ENCODE measurements around the gene STARD3NL. TPM values are rescaled to one million over a fixed set of nuclear protein-coding genes. Genes with fewer than 3 reads are reported as not detected.

STARD3NL gene
- total RNA-seq, 1 experiment from 2014 or later = 30.6 TPM

GRCh38 chr7:38169847-38170246 is 8.2 kb upstream of the STARD3NL start:
- H3K4me3 Mint-ChIP-seq = no peak overlapping the region
- CTCF ChIA-PET = no interaction called here
- peak; percentile 36; the same call in 1 of the 2 replicates for ATAC-seq

More at GRCh38 chr7:38169847-38170246, 8.2 kb upstream of the STARD3NL start:
- H3K27ac Mint-ChIP-seq = no peak overlapping the region
- peaks cover 18% of the 10 kb centered on the region for H3K9me3 Mint-ChIP-seq
- H3K4me1 Mint-ChIP-seq = peaks cover 8% of the 10 kb centered on the region
- H3K27me3 Mint-ChIP-seq (ENCODE audit: low read depth) = peaks cover 2% of the 10 kb centered on the region; the same call in 1 of the 2 replicates
- DNase-seq (ENCODE audit: low spot score) = no peak
- TF ChIP-seq ATF2 (CRISPR knock-in tag; IDR thresholded peaks at IDR 0.05; ENCODE audit: borderline replicate concordance, low read depth) = no peak
- no peak for TF ChIP-seq CBFB (CRISPR knock-in tag; IDR thresholded peaks at IDR 0.05; ENCODE audit: low read depth)
- TF ChIP-seq CREM (CRISPR knock-in tag; IDR thresholded peaks at IDR 0.05) = no peak
- TF ChIP-seq E2F1 (CRISPR knock-in tag; IDR thresholded peaks at IDR 0.05) = no peak
- no peak for TF ChIP-seq ZNF512 (CRISPR knock-in tag; IDR thresholded peaks at IDR 0.05; ENCODE audit: borderline replicate concordance)
- TF ChIP-seq ARID4B (CRISPR knock-in tag; IDR thresholded peaks at IDR 0.05; ENCODE audit: borderline replicate concordance) = no peak
- TF ChIP-seq MYBL2 (CRISPR knock-in tag; IDR thresholded peaks at IDR 0.05) = no peak
- H3K36me3 Mint-ChIP-seq = no peaks in the 10 kb centered on the region
- POLR2A ChIA-PET = no interaction called here
